Naive thymus-derived CD4-positive, alpha-beta T cell (primary cell): ENCODE measurements around the gene MIEF2. TPM values are rescaled to one million over a fixed set of nuclear protein-coding genes. Genes with fewer than 3 reads are reported as not detected.

Source experiments
- ATAC-seq: fragments of 150-1000 bp; cut with Tn5 transposase; 2 replicates; pipeline ENCODE4 v1.10.0; 2021; ENCODE audit warnings: mild to moderate bottlenecking, moderate library complexity
- CTCF ChIA-PET: fragments of 350-600 bp; sonication (Branson Sonifier 250); formaldehyde crosslinking; loops from one replicate; lab custom pipeline; 2021; ENCODE audit warnings: antibody characterized with exemption; lab: Charles Lee
- POLR2A ChIA-PET: fragments of 350-600 bp; sonication (Branson Sonifier 250); formaldehyde crosslinking; loops from one replicate; lab custom pipeline; 2021; ENCODE audit warnings: antibody characterized with exemption, inconsistent platforms; lab: Charles Lee
- DNase-seq, 9 donors: peaks; one replicate each; pipeline versions ENCODE4 v3.0.0 to v3.0.0-alpha.2; 2020 to 2022; ENCODE audit warnings: mixed read lengths in 1 of 9
- H3K27ac ChIP-seq: one replicate; pipeline ENCODE4 v1.7.0; 2013; ENCODE audit warnings: mild to moderate bottlenecking, low read depth, low read length, moderate library complexity
- H3K27me3 ChIP-seq, 2 donors: one replicate each; pipeline ENCODE4 v1.7.0; 2013; ENCODE audit warnings: low read length in 2 of 2, mild to moderate bottlenecking in 2 of 2, moderate library complexity in 2 of 2; ENCODE audit not compliant: control insufficient read depth in 2 of 2, insufficient read depth in 2 of 2
- H3K36me3 ChIP-seq, 3 experiments: 1 replicate in 2 of 3; 2 replicates in 1 of 3; pipeline ENCODE4 v1.7.0; 2013; ENCODE audit warnings: low read length in 3 of 3, mild to moderate bottlenecking in 3 of 3, moderate library complexity in 1 of 3; ENCODE audit not compliant: insufficient read depth in 3 of 3, control insufficient read depth in 2 of 3
- H3K4me1 ChIP-seq, 2 donors: one replicate each; pipeline ENCODE4 v1.7.0; 2013; ENCODE audit warnings: low read length in 2 of 2, mild to moderate bottlenecking in 2 of 2, moderate library complexity in 1 of 2; ENCODE audit not compliant: control insufficient read depth in 2 of 2, insufficient read depth in 2 of 2
- H3K4me3 ChIP-seq: 2 replicates; pipeline ENCODE4 v1.7.0; 2013; ENCODE audit warnings: mild to moderate bottlenecking, low read length
- H3K9me3 ChIP-seq, 3 experiments: 1 replicate in 2 of 3; 2 replicates in 1 of 3; pipeline ENCODE4 v1.7.0; 2013; ENCODE audit warnings: low read length in 3 of 3; ENCODE audit not compliant: control insufficient read depth in 2 of 3
- H3K27ac Mint-ChIP-seq, 9 donors: one replicate each; pipeline ENCODE4 v1.8.0; 2020 to 2022; ENCODE audit warnings: mixed read lengths in 9 of 9, mild to moderate bottlenecking in 8 of 9, moderate library complexity in 5 of 9, inconsistent platforms in 2 of 9
- H3K27me3 Mint-ChIP-seq, 5 donors: one replicate each; pipeline ENCODE4 v1.8.0; 2021 to 2022; ENCODE audit warnings: mixed read lengths in 5 of 5, mild to moderate bottlenecking in 1 of 5
- H3K36me3 Mint-ChIP-seq, 5 donors: one replicate each; pipeline ENCODE4 v1.8.0; 2020 to 2022; ENCODE audit warnings: mixed read lengths in 5 of 5, mild to moderate bottlenecking in 3 of 5, inconsistent platforms in 1 of 5
- H3K4me1 Mint-ChIP-seq, 7 donors: one replicate each; pipeline ENCODE4 v1.8.0; 2020 to 2022; ENCODE audit warnings: mixed read lengths in 7 of 7, mild to moderate bottlenecking in 3 of 7, inconsistent platforms in 1 of 7
- H3K4me3 Mint-ChIP-seq, 10 donors: one replicate each; pipeline ENCODE4 v1.8.0; 2020 to 2022; ENCODE audit warnings: mild to moderate bottlenecking in 10 of 10, mixed read lengths in 10 of 10, moderate library complexity in 6 of 10, inconsistent platforms in 2 of 10
- H3K9me3 Mint-ChIP-seq, 11 donors: one replicate each; pipeline ENCODE4 v1.8.0; 2020 to 2022; ENCODE audit warnings: mixed read lengths in 11 of 11, mild to moderate bottlenecking in 4 of 11, inconsistent platforms in 1 of 11, moderate library complexity in 1 of 11
- intact Hi-C, 2 donors: fragments of 100-400 bp; cut with micrococcal nuclease; formaldehyde crosslinking; loops; one replicate each; pipeline ENCODE4 v1.15.1; 2023
- polyA plus RNA-seq, 2 donors: library from polyadenylated mRNA; unstranded; fragments of 300-500 nt; fragmentation: Illumina TruSeq; gene quantifications; one replicate each; pipeline ENCODE4 v1.2.3, GENCODE V29; 2021
- total RNA-seq, 6 experiments: library from RNA in 5 of 6; stranded (reverse) in 5 of 6; gene quantifications; 1 replicate in 5 of 6; 2 replicates in 1 of 6; pipeline ENCODE4 v1.2.3 and lab custom pipeline; 2021 to 2026

Gene MIEF2
- total and polyA plus RNA-seq, 7 experiments from 2014 or later, result 6.5 to 22.5 (median 15.1) TPM

DNA sequence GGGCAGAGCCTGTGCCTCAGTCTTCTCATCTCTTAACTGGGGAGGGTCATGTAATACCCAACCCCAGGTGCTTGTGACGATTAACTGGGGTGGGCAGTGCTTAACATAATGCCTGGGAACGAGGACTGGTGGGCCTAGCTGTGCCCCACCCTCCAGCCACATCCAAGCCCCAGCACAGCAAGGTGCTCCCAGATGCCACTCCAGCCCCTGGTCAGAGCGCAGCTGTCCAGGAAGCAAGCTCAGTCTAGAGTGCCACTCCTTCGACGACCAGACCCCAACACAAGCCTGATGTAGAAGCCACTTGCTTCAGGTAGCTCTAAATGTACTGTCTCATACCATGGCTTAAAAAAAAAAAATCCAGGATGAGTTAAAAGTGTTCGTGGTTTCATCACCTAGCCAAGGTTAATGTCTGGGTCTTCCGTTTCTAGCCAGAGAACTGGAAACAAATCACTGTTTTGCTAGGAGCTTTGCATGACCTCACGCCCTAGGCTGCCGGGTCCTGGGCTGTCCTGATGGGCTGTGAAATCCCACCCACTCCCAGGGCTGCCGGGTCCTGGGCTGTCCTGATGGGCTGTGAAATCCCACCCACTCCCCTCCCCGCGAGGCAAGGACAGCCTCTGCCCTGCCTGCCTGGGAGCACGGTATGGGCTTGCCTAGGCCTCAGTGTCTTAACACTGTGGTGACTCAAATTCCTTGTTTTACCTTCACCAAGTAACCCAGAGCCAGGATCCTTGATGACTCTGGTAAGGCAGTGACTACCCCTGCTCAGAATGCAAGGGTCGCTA is 7.7 kb downstream of the MIEF2 start:
- Mint-ChIP-seq H3K9me3 (no peaks in the 10 kb centered on the region), H3K27me3 (no peaks in the 10 kb centered on the region), H3K36me3 (peaks cover 3 to 5% (median 3%) of the 10 kb centered on the region in 5 donors), H3K4me3 (no peak overlapping the region), H3K27ac (no peak overlapping the region), H3K4me1 (peaks cover 0 to 3% (median 0%) of the 10 kb centered on the region in 7 donors)
- DNase-seq (no peak), ATAC-seq (no peak)
- Histone ChIP-seq H3K36me3 (peaks cover 0 to 28% (median 4%) of the 10 kb centered on the region in 3 experiments), H3K27me3 (no peaks in the 10 kb centered on the region), H3K4me3 (no peak overlapping the region), H3K27ac (no peak overlapping the region), H3K4me1 (peaks cover 0 to 11% of the 10 kb centered on the region in 2 donors), H3K9me3 (no peaks in the 10 kb centered on the region)
- POLR2A ChIA-PET, result interaction anchor here (0.7 kb wide), 1 partner anchor 47 kb away, joined by 4 read pairs; the partner anchor contains the start of genes SMCR8 and TOP3A
- intact Hi-C loops, result no loop called here
- CTCF ChIA-PET, result interaction anchor here (0.6 to 1.1 kb wide), 3 partner anchors 15 to 48 kb away, joined by 3 to 5 read pairs (median 3); no protein-coding TSS in a partner anchor

DNA sequence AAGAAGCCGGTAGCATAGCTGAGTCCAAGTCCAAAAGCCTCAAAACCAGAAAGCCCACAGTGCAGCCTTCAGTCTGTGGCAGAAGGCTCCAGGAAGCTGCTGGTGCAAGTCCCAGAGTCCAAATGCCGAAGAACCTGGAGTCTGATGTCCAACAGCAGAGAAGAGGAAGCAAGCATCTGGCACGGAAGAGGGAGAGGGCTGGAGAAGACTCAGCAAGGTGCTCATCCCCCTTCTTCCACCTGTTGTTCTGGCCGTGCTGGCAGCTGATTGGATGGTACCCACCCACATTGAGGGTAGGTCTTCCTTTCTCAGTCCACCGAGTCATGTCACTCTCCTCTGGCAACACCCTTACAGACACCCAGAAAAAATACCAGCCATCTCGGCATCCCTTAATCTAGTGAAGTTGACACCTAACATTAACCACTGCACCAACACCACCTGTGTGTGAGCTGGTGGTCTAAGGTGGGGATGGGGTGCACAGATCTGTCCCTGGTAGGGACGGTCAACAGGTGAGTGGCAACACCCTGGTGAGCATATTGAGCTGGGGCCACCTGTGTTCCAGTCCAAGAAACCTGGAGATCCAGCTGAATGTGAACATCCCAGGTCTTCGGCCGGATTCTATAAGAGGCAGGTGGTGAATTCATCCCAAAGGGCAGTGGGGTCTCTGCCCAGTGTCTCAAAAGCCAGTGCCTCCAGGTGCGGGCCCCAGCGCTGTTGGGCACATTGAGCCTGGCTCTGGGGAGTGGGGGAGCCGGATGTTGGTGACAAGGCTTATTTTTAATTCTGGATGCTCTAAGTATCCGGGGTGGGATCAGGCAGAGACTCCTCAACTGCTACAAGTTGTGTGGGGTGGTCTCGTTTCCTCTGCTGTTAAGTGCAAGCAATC is 9.8 kb downstream of the MIEF2 start:
- CTCF ChIA-PET, result interaction anchor here (0.5 to 0.7 kb wide), 2 partner anchors 19 to 52 kb away, joined by 3 read pairs; no protein-coding TSS in a partner anchor
- Histone ChIP-seq H3K4me1 (peaks cover 0 to 11% of the 10 kb centered on the region in 2 donors), H3K36me3 (peaks cover 0 to 21% (median 5%) of the 10 kb centered on the region in 3 experiments), H3K27me3 (no peaks in the 10 kb centered on the region), H3K27ac (no peak overlapping the region), H3K4me3 (no peak overlapping the region), H3K9me3 (no peaks in the 10 kb centered on the region)
- DNase-seq, result no peak
- H3K27ac Mint-ChIP-seq, result peak overlapping the region in 1 of 9 donors; percentile 43
- POLR2A ChIA-PET, result no interaction called here
- H3K4me3 Mint-ChIP-seq, result no peak overlapping the region
- H3K36me3 Mint-ChIP-seq, result peaks cover 0 to 4% (median 0%) of the 10 kb centered on the region in 5 donors
- no peaks in the 10 kb centered on the region for H3K9me3 Mint-ChIP-seq
- intact Hi-C loops, result no loop called here
- peaks cover 0 to 3% (median 0%) of the 10 kb centered on the region in 7 donors for H3K4me1 Mint-ChIP-seq
- ATAC-seq, result no peak
- H3K27me3 Mint-ChIP-seq, result no peaks in the 10 kb centered on the region

DNA sequence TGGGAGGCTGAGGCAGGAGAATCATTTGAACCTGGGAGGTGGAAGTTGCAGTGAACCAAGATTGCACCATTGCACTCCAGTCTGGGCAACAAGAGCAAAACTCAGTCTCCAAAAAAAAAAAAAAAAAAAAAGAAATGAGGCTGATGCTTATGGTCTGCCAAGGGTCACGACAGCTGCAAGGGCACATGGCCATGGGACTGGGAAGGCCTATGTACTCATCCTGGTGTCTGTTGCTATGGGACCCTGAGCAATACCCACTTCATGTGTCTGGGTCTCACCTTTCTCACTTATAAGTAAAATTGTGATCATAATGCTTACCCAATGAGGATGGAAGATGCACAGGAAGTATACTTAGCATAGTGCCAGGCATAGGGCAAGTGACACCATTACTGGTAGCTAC is 16.6 kb downstream of the MIEF2 start:
- Mint-ChIP-seq H3K9me3 (no peaks in the 10 kb centered on the region), H3K27me3 (no peaks in the 10 kb centered on the region), H3K4me3 (no peak overlapping the region), H3K36me3 (peaks cover 2 to 23% (median 5%) of the 10 kb centered on the region in 5 donors), H3K4me1 (no peaks in the 10 kb centered on the region), H3K27ac (no peak overlapping the region)
- Histone ChIP-seq H3K9me3 (no peaks in the 10 kb centered on the region), H3K36me3 (peaks cover 3 to 70% (median 7%) of the 10 kb centered on the region in 3 experiments), H3K27ac (no peak overlapping the region), H3K4me1 (no peaks in the 10 kb centered on the region), H3K27me3 (no peaks in the 10 kb centered on the region), H3K4me3 (no peak overlapping the region)
- intact Hi-C loops, result no loop called here
- DNase-seq, result no peak
- POLR2A ChIA-PET, result no interaction called here
- no peak for ATAC-seq
- CTCF ChIA-PET, result interaction anchor here (1.3 kb wide), 1 partner anchor 16 kb away, joined by 3 read pairs; the partner anchor contains the start of gene MIEF2

DNA sequence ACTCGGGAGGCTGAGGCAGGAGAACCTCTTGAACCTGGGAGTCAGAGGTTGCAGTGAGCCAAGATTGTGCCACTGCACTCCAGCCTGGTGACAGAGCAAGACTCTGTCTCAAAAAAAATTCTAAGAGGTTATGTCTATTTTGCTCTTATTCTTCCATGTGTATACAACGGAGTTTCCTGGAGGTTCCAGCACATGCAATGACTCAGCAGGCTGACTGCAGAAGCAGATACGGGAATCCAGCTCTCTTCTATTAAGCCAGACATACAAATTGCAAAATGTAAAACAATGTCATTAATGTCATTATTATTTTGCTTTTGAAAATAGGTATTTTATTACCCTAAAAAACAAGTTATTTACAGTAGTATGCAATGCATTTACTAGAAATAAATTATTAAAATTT is 18.4 kb downstream of the MIEF2 start:
- Histone ChIP-seq H3K9me3 (no peaks in the 10 kb centered on the region), H3K4me3 (no peak overlapping the region), H3K27ac (no peak overlapping the region), H3K36me3 (peaks cover 5 to 80% (median 11%) of the 10 kb centered on the region in 3 experiments), H3K27me3 (no peaks in the 10 kb centered on the region), H3K4me1 (no peaks in the 10 kb centered on the region)
- no peak for ATAC-seq
- intact Hi-C loops, result no loop called here
- Mint-ChIP-seq H3K9me3 (no peaks in the 10 kb centered on the region), H3K27me3 (no peaks in the 10 kb centered on the region), H3K27ac (no peak overlapping the region), H3K36me3 (peaks cover 0 to 38% (median 5%) of the 10 kb centered on the region in 5 donors), H3K4me3 (no peak overlapping the region), H3K4me1 (no peaks in the 10 kb centered on the region)
- CTCF ChIA-PET, result no interaction called here
- POLR2A ChIA-PET, result no interaction called here
- no peak for DNase-seq

DNA sequence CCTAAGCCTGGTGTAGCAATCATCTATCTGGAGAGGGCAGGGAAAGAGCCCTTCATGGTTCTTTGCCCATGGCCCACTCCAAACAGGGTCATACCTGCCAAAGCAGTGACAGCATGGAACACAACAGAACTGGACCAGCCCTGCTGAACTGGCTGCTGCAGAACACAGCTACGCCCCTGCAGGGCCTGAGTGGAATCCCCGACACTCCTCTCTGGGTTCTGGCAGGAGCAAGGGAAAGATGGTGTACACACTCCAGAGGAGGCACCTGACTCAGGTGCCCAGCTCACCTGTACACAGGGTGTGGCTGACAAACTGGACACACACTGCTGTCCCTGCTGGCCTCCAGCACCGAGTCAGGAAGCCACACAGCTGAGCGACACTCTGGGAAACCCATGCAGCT is 19.8 kb downstream of the MIEF2 start:
- peaks cover 0 to 40% (median 13%) of the 10 kb centered on the region in 5 donors for H3K36me3 Mint-ChIP-seq

DNA sequence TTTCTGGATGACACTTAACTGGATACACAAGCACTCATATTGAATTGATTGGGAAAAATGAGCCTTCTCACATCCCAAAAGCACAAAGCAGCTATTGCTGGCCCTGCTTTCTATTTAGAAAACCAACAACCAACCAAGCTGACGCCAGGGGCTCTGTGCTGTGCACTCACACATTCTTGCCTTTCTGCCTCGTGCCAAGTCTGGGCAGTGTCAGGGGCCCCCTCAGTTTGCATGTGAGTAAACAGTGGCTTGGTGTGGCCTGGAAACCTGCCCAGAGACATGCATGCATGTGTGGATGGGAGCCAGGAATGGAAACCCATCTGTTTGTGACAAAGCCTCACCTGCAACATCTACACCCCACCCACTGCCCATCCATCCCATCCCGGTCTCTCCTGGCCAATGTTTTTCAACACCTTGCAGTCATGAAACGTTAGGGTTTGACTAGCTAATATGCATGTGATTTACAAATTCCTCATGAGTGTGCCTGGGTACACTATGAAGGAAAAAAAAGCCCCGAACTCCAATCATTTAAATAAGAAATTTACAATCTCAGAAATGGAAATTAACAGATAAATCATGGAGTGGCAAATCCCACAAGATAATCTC is 20.4 kb downstream of the MIEF2 start:
- no peaks in the 10 kb centered on the region for H3K27me3 Mint-ChIP-seq
- POLR2A ChIA-PET, result no interaction called here

More for the DNA sequence above, 19.8 kb downstream of the MIEF2 start:
- Histone ChIP-seq H3K27ac (no peak overlapping the region), H3K4me3 (no peak overlapping the region), H3K4me1 (no peaks in the 10 kb centered on the region), H3K36me3 (peaks cover 5 to 83% (median 13%) of the 10 kb centered on the region in 3 experiments), H3K27me3 (no peaks in the 10 kb centered on the region), H3K9me3 (no peaks in the 10 kb centered on the region)
- Mint-ChIP-seq H3K27me3 (no peaks in the 10 kb centered on the region), H3K4me1 (no peaks in the 10 kb centered on the region), H3K9me3 (no peaks in the 10 kb centered on the region), H3K27ac (no peak overlapping the region), H3K4me3 (no peak overlapping the region)
- POLR2A ChIA-PET, result no interaction called here
- DNase-seq, result no peak
- no peak for ATAC-seq
- CTCF ChIA-PET, result no interaction called here
- intact Hi-C loops, result no loop called here

More for the DNA sequence above, 20.4 kb downstream of the MIEF2 start:
- intact Hi-C loops, result no loop called here
- DNase-seq (no peak), ATAC-seq (no peak)
- no peaks in the 10 kb centered on the region for H3K4me1 Mint-ChIP-seq
- no peaks in the 10 kb centered on the region for H3K9me3 Mint-ChIP-seq
- no peak overlapping the region for H3K27ac ChIP-seq
- H3K36me3 Mint-ChIP-seq, result peaks cover 0 to 47% (median 18%) of the 10 kb centered on the region in 5 donors
- H3K4me3 ChIP-seq, result no peak overlapping the region
- H3K4me1 ChIP-seq, result no peaks in the 10 kb centered on the region
- H3K27ac Mint-ChIP-seq, result peak overlapping the region in 1 of 9 donors; percentile 1
- CTCF ChIA-PET, result no interaction called here
- no peak overlapping the region for H3K4me3 Mint-ChIP-seq
- peaks cover 5 to 90% (median 18%) of the 10 kb centered on the region in 3 experiments for H3K36me3 ChIP-seq
- no peaks in the 10 kb centered on the region for H3K27me3 ChIP-seq
- no peaks in the 10 kb centered on the region for H3K9me3 ChIP-seq
